ENCODE results near the gene GGT6. TPM values are rescaled to one million over a fixed set of nuclear protein-coding genes. Genes with fewer than 3 reads are reported as not detected.

GGT6 gene
- total RNA-seq, 1 donor from 2014 or later: 9.6 TPM

- Histone ChIP-seq H3K9me3 (no peaks in the 10 kb centered on the region), H3K27me3 (no peaks in the 10 kb centered on the region), H3K36me3 (peaks cover 0 to 68% of the 10 kb centered on the region in 2 donors), H3K27ac (no peak overlapping the region), H3K4me1 (peaks cover 5% of the 10 kb centered on the region), H3K4me3 (no peak overlapping the region)
- TF ChIP-seq, protein P1, sequence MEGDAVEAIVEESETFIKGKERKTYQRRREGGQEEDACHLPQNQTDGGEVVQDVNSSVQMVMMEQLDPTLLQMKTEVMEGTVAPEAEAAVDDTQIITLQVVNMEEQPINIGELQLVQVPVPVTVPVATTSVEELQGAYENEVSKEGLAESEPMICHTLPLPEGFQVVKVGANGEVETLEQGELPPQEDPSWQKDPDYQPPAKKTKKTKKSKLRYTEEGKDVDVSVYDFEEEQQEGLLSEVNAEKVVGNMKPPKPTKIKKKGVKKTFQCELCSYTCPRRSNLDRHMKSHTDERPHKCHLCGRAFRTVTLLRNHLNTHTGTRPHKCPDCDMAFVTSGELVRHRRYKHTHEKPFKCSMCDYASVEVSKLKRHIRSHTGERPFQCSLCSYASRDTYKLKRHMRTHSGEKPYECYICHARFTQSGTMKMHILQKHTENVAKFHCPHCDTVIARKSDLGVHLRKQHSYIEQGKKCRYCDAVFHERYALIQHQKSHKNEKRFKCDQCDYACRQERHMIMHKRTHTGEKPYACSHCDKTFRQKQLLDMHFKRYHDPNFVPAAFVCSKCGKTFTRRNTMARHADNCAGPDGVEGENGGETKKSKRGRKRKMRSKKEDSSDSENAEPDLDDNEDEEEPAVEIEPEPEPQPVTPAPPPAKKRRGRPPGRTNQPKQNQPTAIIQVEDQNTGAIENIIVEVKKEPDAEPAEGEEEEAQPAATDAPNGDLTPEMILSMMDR (IDR thresholded peaks at IDR 0.05): no peak
- TF ChIP-seq POLR2AphosphoS5 (IDR thresholded peaks at IDR 0.05; ENCODE audit: insufficient read depth in 1 of 2, low read depth in 1 of 2) (no peak), POLR2A (IDR thresholded peaks at IDR 0.05) (no peak)
- no peak for DNase-seq (ENCODE audit: extremely low spot score in 2 of 2)
- intact Hi-C loops (cut with DNase I): no loop called here
These were observed 17.6 kb downstream of the GGT6 start for GRCh38 chr17:4542726-4543191.

DNA sequence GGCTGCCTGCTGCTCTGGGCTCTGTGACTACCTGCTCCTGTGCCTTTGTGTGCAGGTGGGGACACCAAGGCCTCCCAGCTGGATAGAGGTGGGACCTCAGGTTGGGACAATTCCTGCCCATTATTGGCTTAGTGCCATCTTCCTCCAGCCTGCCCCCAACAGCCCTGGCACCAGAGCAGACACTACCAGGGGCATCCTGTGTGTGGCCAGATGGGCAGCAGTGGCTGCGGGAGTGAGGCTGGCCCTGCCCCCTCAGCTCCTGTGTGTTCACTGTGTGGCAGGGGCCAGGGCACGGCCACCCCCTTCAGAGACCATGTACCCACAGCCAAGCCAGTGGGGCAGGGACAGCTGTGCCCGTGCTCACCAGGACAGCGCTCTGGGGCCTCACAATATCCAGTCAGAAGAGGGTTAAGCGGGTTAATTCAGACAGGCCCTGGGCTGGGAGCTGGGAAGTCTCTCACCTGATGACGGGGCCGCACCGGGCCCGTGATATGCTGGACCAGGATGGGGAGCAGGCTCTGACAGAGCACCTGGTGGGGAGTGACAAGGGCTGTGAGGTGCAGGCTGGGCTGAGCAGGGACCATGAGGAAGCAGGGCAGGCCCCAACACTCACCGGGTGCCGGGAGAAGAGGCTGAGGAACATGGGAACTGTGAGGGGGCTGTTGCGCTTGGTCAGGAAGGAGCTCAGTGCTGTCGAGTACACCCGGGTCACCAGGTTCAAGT lies 18.2 kb downstream of the GGT6 start:
- no peak for TF ChIP-seq POLR2AphosphoS5 (IDR thresholded peaks at IDR 0.05; ENCODE audit: insufficient read depth in 1 of 2, low read depth in 1 of 2)
- TF ChIP-seq, protein P1 (IDR thresholded peaks at IDR 0.05): no peak
- no peak for TF ChIP-seq POLR2A (IDR thresholded peaks at IDR 0.05)
- no peak overlapping the region for H3K27ac ChIP-seq
- H3K36me3 ChIP-seq: peaks cover 0 to 62% of the 10 kb centered on the region in 2 donors
- no peaks in the 10 kb centered on the region for H3K27me3 ChIP-seq
- no peaks in the 10 kb centered on the region for H3K9me3 ChIP-seq
- peaks cover 11% of the 10 kb centered on the region for H3K4me1 ChIP-seq
- intact Hi-C loops (cut with DNase I): no loop called here
- H3K4me3 ChIP-seq: no peak overlapping the region
- DNase-seq (ENCODE audit: extremely low spot score in 2 of 2): no peak

GRCh38 chr17:4541328-4542002 lies 18.9 kb downstream of the GGT6 start:
- H3K27ac ChIP-seq: no peak overlapping the region
- H3K4me1 ChIP-seq: peaks cover 18% of the 10 kb centered on the region
- DNase-seq (ENCODE audit: extremely low spot score in 2 of 2): no peak
- no peaks in the 10 kb centered on the region for H3K9me3 ChIP-seq
- no peak overlapping the region for H3K4me3 ChIP-seq
- TF ChIP-seq POLR2A (IDR thresholded peaks at IDR 0.05) (no peak), POLR2AphosphoS5 (IDR thresholded peaks at IDR 0.05; ENCODE audit: insufficient read depth in 1 of 2, low read depth in 1 of 2) (no peak)
- TF ChIP-seq, protein P1 (IDR thresholded peaks at IDR 0.05): no peak
- no peaks in the 10 kb centered on the region for H3K27me3 ChIP-seq
- H3K36me3 ChIP-seq: peaks cover 0 to 60% of the 10 kb centered on the region in 2 donors
- intact Hi-C loops (cut with DNase I): no loop called here

GRCh38 chr17:4540687-4541327 lies 19.6 kb downstream of the GGT6 start:
- TF ChIP-seq, protein P1 (IDR thresholded peaks at IDR 0.05): no peak
- TF ChIP-seq POLR2AphosphoS5 (IDR thresholded peaks at IDR 0.05; ENCODE audit: insufficient read depth in 1 of 2, low read depth in 1 of 2): no peak
- no peak for TF ChIP-seq POLR2A (IDR thresholded peaks at IDR 0.05)
- Histone ChIP-seq H3K9me3 (no peaks in the 10 kb centered on the region), H3K4me1 (peaks cover 24% of the 10 kb centered on the region), H3K27me3 (no peaks in the 10 kb centered on the region), H3K36me3 (peaks cover 0 to 60% of the 10 kb centered on the region in 2 donors), H3K27ac (no peak overlapping the region), H3K4me3 (no peak overlapping the region)
- intact Hi-C loops (cut with DNase I): no loop called here
- no peak for DNase-seq (ENCODE audit: extremely low spot score in 2 of 2)
